ENCODE measurements around the gene INSYN2B.

The INSYN2B gene

GRCh38 chr5:169923988-169924387 is 56.3 kb downstream of the INSYN2B start:
- Histone ChIP-seq H2AFZ (ENCODE audit: low read depth, low read length, severe bottlenecking) (no peak overlapping the region), H3K4me2 (ENCODE audit: low read depth, low read length, poor library complexity, severe bottlenecking) (no peak overlapping the region), H3K36me3 (ENCODE audit: low read length) (no peaks in the 10 kb centered on the region), H3K27me3 (ENCODE audit: low read length) (no peaks in the 10 kb centered on the region), H3K9me2 (replicated peaks; ENCODE audit: insufficient read depth, low read length) (no peaks in the 10 kb centered on the region), H3K9ac (ENCODE audit: low read length) (no peak overlapping the region), H3K79me2 (ENCODE audit: insufficient read depth, low read length) (no peaks in the 10 kb centered on the region), H3K4me3 (ENCODE audit: insufficient read depth, low read length, poor library complexity, severe bottlenecking) (no peak overlapping the region), H3K27ac (ENCODE audit: low read depth, low read length) (no peak overlapping the region), H3F3A (ENCODE audit: insufficient read depth) (no peaks in the 10 kb centered on the region), H4K20me1 (ENCODE audit: low read depth, low read length) (peaks cover 9% of the 10 kb centered on the region; the same call in 1 of the 2 replicates), H3K9me3 (ENCODE audit: insufficient read depth, low read length) (no peaks in the 10 kb centered on the region)
- TF ChIP-seq CTCF (IDR thresholded peaks at IDR 0.05; ENCODE audit: insufficient read depth, low read length, poor library complexity, severe bottlenecking): no peak
- no peak for TF ChIP-seq EZH2phosphoT487 (conservative IDR thresholded peaks at IDR 0.05; ENCODE audit: low read length)

DNA sequence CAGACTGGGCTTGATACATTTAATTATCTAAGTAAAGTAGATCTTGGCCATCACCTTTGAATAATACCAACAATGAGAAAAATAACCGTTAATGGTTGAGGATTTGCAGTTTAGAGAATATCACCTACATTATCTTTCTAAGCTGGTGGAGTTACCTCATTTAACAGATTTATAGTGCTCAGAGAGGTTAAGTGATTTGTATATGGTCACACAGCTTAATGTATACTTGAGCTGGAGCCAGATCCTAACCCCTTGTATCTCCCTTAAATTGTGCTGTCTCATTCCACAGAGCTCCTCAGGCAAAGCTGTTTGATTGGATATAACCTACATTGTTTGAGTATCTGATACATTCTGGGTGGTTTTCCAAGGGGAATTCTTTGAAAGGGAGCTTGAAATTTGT is 57.8 kb downstream of the INSYN2B start:
- Histone ChIP-seq H3K79me2 (ENCODE audit: insufficient read depth, low read length) (no peaks in the 10 kb centered on the region), H2AFZ (ENCODE audit: low read depth, low read length, severe bottlenecking) (no peak overlapping the region), H3K9me3 (ENCODE audit: insufficient read depth, low read length) (no peaks in the 10 kb centered on the region), H3F3A (ENCODE audit: insufficient read depth) (no peaks in the 10 kb centered on the region), H3K9ac (ENCODE audit: low read length) (no peak overlapping the region), H3K9me2 (replicated peaks; ENCODE audit: insufficient read depth, low read length) (no peaks in the 10 kb centered on the region), H3K4me3 (ENCODE audit: insufficient read depth, low read length, poor library complexity, severe bottlenecking) (no peak overlapping the region), H3K4me2 (ENCODE audit: low read depth, low read length, poor library complexity, severe bottlenecking) (no peak overlapping the region), H3K27me3 (ENCODE audit: low read length) (no peaks in the 10 kb centered on the region), H4K20me1 (ENCODE audit: low read depth, low read length) (peaks cover 9% of the 10 kb centered on the region; the same call in 1 of the 2 replicates), H3K27ac (ENCODE audit: low read depth, low read length) (no peak overlapping the region), H3K36me3 (ENCODE audit: low read length) (no peaks in the 10 kb centered on the region)
- TF ChIP-seq CTCF (IDR thresholded peaks at IDR 0.05; ENCODE audit: insufficient read depth, low read length, poor library complexity, severe bottlenecking) (no peak), EZH2phosphoT487 (conservative IDR thresholded peaks at IDR 0.05; ENCODE audit: low read length) (no peak)

- no peaks in the 10 kb centered on the region for H3K36me3 ChIP-seq (ENCODE audit: low read length)
- H2AFZ ChIP-seq (ENCODE audit: low read depth, low read length, severe bottlenecking): no peak overlapping the region
- no peak overlapping the region for H3K27ac ChIP-seq (ENCODE audit: low read depth, low read length)
- no peaks in the 10 kb centered on the region for H3K9me3 ChIP-seq (ENCODE audit: insufficient read depth, low read length)
- no peaks in the 10 kb centered on the region for H3K79me2 ChIP-seq (ENCODE audit: insufficient read depth, low read length)
- no peak overlapping the region for H3K4me2 ChIP-seq (ENCODE audit: low read depth, low read length, poor library complexity, severe bottlenecking)
- no peak for TF ChIP-seq CTCF (IDR thresholded peaks at IDR 0.05; ENCODE audit: insufficient read depth, low read length, poor library complexity, severe bottlenecking)
- TF ChIP-seq EZH2phosphoT487 (conservative IDR thresholded peaks at IDR 0.05; ENCODE audit: low read length): no peak
- peaks cover 9% of the 10 kb centered on the region; the same call in 1 of the 2 replicates for H4K20me1 ChIP-seq (ENCODE audit: low read depth, low read length)
- H3K9ac ChIP-seq (ENCODE audit: low read length): no peak overlapping the region
- no peaks in the 10 kb centered on the region for H3K27me3 ChIP-seq (ENCODE audit: low read length)
- no peaks in the 10 kb centered on the region for H3K9me2 ChIP-seq (replicated peaks; ENCODE audit: insufficient read depth, low read length)
- H3K4me3 ChIP-seq (ENCODE audit: insufficient read depth, low read length, poor library complexity, severe bottlenecking): no peak overlapping the region
- H3F3A ChIP-seq (ENCODE audit: insufficient read depth): no peaks in the 10 kb centered on the region
These were observed 58.3 kb downstream of the INSYN2B start for GRCh38 chr5:169921949-169922348.
